HepG2 (cell line): Measurements from ENCODE around the gene EYA2. TPM values are rescaled to one million over a fixed set of nuclear protein-coding genes. Genes with fewer than 3 reads are reported as not detected.

Experiments
- AGO2 ChIP-seq: fragments of 200-400 bp; formaldehyde crosslinking; optimal IDR thresholded peaks from 2 replicates; pipeline ENCODE3; 2017; ENCODE audit warnings: mild to moderate bottlenecking, low read depth, low read length, moderate library complexity
- HDAC1 ChIP-seq: sonication (generic); formaldehyde crosslinking; IDR thresholded peaks from 2 replicates; pipeline ENCODE4 v1.5.1; 2020; ENCODE audit warnings: mild to moderate bottlenecking, missing genetic modification reagents
- RFXAP ChIP-seq: sonication (generic); formaldehyde crosslinking; IDR thresholded peaks from 2 replicates; pipeline ENCODE4 v1.4.0; 2020; ENCODE audit warnings: missing genetic modification reagents, borderline replicate concordance
- SNAI1 ChIP-seq: sonication (generic); formaldehyde crosslinking; IDR thresholded peaks from 2 replicates; pipeline ENCODE4 v1.5.0; 2020; ENCODE audit warnings: mild to moderate bottlenecking, missing genetic modification reagents, borderline replicate concordance
- SRSF9 ChIP-seq: fragments of 200-400 bp; formaldehyde crosslinking; IDR thresholded peaks from 2 replicates; pipeline ENCODE4 v1.6.1; 2018; ENCODE audit warnings: borderline replicate concordance, mild to moderate bottlenecking, low read depth, low read length; ENCODE audit not compliant: insufficient read depth, poor library complexity, severe bottlenecking
- ZBTB3 ChIP-seq: sonication (generic); formaldehyde crosslinking; IDR thresholded peaks from 2 replicates; pipeline ENCODE4 v1.4.0; 2020; ENCODE audit warnings: low read depth, mild to moderate bottlenecking, moderate library complexity, missing genetic modification reagents, borderline replicate concordance
- ZMAT3 ChIP-seq: sonication (generic); formaldehyde crosslinking; conservative IDR thresholded peaks from 2 replicates; pipeline ENCODE4 v1.7.0; 2021; ENCODE audit warnings: missing genetic modification reagents
- ZNF282 ChIP-seq: fragments of 450-650 bp; IDR thresholded peaks from 2 replicates; pipeline ENCODE4 v1.6.1; 2018; ENCODE audit not compliant: partially characterized antibody
- ZNF570 ChIP-seq: sonication (generic); formaldehyde crosslinking; IDR thresholded peaks from 2 replicates; pipeline ENCODE4 v1.4.0; 2020; ENCODE audit warnings: mild to moderate bottlenecking, missing genetic modification reagents, borderline replicate concordance
- ZNF619 ChIP-seq: sonication (generic); formaldehyde crosslinking; IDR thresholded peaks from 2 replicates; pipeline ENCODE4 v1.4.0; 2020; ENCODE audit warnings: mild to moderate bottlenecking, missing genetic modification reagents
- ZNF75D ChIP-seq: sonication (generic); formaldehyde crosslinking; IDR thresholded peaks from 2 replicates; pipeline ENCODE4 v1.8.1; 2023; ENCODE audit warnings: missing genetic modification reagents, mild to moderate bottlenecking, borderline replicate concordance
- ZNF788 ChIP-seq: sonication (generic); formaldehyde crosslinking; IDR thresholded peaks from 2 replicates; pipeline ENCODE4 v1.5.0; 2020; ENCODE audit warnings: mild to moderate bottlenecking, missing genetic modification reagents, borderline replicate concordance
- ZNF816 ChIP-seq: sonication (generic); formaldehyde crosslinking; IDR thresholded peaks from 2 replicates; pipeline ENCODE4 v1.8.0; 2022; ENCODE audit warnings: missing genetic modification reagents, mild to moderate bottlenecking, borderline replicate concordance
- polyA plus RNA-seq, 8 experiments: library from polyadenylated mRNA; depleted of rRNA in 3 of 8; stranded (reverse) in 7 of 8; unstranded in 1 of 8; fragments of >200 nt; fragmentation: Illumina TruSeq in 4 of 8; extraction: Trizol in 4 of 8; gene quantifications; 2 replicates each; pipeline versions ENCODE4 v1.2.1 to v1.2.3, GENCODE V29; 2011 to 2016; ENCODE audit warnings: low read depth in 4 of 8, missing spikeins in 1 of 8, mixed read lengths in 1 of 8; ENCODE audit not compliant: insufficient read depth in 1 of 8
- total RNA-seq, 5 experiments: library from RNA; depleted of rRNA; stranded (reverse); fragments of >200 nt; fragmentation: Illumina TruSeq; extraction: Trizol; gene quantifications; 2 replicates each; pipeline ENCODE4 v1.2.3, GENCODE V29; 2016; ENCODE audit warnings: low read depth in 1 of 5
- TF ChIP-seq, protein P1 (sequence below): IDR thresholded peaks from 2 replicates; pipeline ENCODE4 v1.6.1; 2018; ENCODE audit warnings: missing genetic modification reagents, mild to moderate bottlenecking, missing compliant biosample characterization
- TF ChIP-seq, protein P2 (sequence below): sonication (generic); formaldehyde crosslinking; IDR thresholded peaks from 2 replicates; pipeline ENCODE4 v1.8.1; 2023; ENCODE audit warnings: missing genetic modification reagents, mild to moderate bottlenecking, borderline replicate concordance
- TF ChIP-seq, protein P3 (sequence below): IDR thresholded peaks from 2 replicates; pipeline ENCODE4 v1.6.1; 2018; ENCODE audit warnings: missing genetic modification reagents
- TF ChIP-seq, protein P4 (sequence below): sonication (generic); formaldehyde crosslinking; IDR thresholded peaks from 2 replicates; pipeline ENCODE4 v1.4.0; 2020; ENCODE audit warnings: mild to moderate bottlenecking, missing genetic modification reagents
- TF ChIP-seq, protein P5 (sequence below): IDR thresholded peaks from 2 replicates; pipeline ENCODE4 v1.6.1; 2016; ENCODE audit warnings: missing genetic modification reagents, missing compliant biosample characterization
- TF ChIP-seq, protein P6 (sequence below): sonication (generic); formaldehyde crosslinking; conservative IDR thresholded peaks from 2 replicates; pipeline ENCODE4 v1.8.0; 2022; ENCODE audit warnings: mild to moderate bottlenecking, moderate library complexity, missing genetic modification reagents

EYA2 gene
- total and polyA plus RNA-seq, 2 of the 13 experiments (the other 11 are each of a cell fraction or from before 2014, with no cell fraction given) = not detected

DNA sequence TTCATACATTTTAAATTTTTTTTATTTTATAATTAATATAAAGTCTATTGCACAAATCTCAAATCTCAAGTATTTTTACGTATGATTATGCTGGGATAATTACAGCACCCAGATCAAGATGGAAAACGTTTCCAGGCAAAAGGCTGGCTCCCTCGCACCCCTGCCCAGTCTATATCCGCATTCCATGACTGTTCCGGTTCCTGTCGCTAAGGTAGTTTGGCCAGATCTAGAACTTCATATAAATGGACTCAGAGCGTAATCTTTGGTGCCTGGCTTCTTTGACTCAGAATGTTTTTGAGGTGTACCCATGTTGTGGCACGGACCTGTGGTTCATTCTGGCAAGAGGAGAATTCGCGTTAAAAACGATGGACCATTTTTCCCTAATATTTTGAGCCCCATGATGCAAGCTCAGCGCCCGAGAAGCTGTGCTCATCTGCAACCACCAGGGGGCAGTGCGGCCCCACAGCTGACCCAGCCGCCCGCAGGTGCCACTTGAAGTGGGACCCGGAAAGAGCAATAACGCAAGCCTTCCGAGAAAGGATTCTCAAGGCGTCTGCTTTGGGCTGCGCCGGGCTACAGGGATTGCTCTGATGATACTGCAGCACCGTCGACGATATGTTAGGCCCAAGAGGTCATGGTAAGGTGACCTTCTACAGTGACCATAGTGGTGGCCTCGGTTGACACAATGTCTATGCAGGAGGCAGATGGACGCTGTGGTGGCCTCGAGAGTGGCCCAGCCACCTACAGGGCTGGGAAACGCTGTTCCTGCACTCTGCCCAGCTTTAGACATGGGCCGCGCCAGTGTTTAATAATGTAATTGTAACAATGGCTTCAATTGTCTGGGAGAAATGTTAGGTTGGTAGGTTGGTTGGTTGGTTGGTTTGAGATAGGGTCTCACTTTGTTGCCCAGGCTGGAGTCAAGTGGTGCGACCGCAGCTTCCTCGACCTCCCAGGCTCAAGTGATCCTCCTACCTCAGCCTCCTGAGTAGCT, 301.7 kb downstream of the EYA2 start (continued):
- TF ChIP-seq ZNF570 (CRISPR knock-in tag) (no peak), ZNF619 (CRISPR knock-in tag) (no peak), ZNF75D (0 out of 2 replicates have a peak, but pooled peaks have one; percentile 12), ZBTB3 (CRISPR knock-in tag) (no peak), ZMAT3 (CRISPR knock-in tag) (0 out of 2 replicates have a peak, but pooled peaks have one; percentile 26), AGO2 (no peak), RFXAP (CRISPR knock-in tag) (peak; percentile 85; the same call in 1 of the 2 replicates), ZNF282 (no peak), SRSF9 (no peak), HDAC1 (CRISPR knock-in tag) (no peak), ZNF816 (CRISPR knock-in tag) (no peak), ZNF788 (no peak), SNAI1 (CRISPR knock-in tag) (no peak)
- TF ChIP-seq, protein P1, sequence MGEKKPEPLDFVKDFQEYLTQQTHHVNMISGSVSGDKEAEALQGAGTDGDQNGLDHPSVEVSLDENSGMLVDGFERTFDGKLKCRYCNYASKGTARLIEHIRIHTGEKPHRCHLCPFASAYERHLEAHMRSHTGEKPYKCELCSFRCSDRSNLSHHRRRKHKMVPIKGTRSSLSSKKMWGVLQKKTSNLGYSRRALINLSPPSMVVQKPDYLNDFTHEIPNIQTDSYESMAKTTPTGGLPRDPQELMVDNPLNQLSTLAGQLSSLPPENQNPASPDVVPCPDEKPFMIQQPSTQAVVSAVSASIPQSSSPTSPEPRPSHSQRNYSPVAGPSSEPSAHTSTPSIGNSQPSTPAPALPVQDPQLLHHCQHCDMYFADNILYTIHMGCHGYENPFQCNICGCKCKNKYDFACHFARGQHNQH (CRISPR knock-in tag) = peak; percentile 91; the same call in 1 of the 2 replicates
- TF ChIP-seq, protein P2, sequence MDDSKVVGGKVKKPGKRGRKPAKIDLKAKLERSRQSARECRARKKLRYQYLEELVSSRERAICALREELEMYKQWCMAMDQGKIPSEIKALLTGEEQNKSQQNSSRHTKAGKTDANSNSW = peak; percentile 48; the same call in 1 of the 2 replicates
- TF ChIP-seq, protein P3, sequence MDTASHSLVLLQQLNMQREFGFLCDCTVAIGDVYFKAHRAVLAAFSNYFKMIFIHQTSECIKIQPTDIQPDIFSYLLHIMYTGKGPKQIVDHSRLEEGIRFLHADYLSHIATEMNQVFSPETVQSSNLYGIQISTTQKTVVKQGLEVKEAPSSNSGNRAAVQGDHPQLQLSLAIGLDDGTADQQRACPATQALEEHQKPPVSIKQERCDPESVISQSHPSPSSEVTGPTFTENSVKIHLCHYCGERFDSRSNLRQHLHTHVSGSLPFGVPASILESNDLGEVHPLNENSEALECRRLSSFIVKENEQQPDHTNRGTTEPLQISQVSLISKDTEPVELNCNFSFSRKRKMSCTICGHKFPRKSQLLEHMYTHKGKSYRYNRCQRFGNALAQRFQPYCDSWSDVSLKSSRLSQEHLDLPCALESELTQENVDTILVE (CRISPR knock-in tag) = peak; percentile 67
- TF ChIP-seq, protein P4, sequence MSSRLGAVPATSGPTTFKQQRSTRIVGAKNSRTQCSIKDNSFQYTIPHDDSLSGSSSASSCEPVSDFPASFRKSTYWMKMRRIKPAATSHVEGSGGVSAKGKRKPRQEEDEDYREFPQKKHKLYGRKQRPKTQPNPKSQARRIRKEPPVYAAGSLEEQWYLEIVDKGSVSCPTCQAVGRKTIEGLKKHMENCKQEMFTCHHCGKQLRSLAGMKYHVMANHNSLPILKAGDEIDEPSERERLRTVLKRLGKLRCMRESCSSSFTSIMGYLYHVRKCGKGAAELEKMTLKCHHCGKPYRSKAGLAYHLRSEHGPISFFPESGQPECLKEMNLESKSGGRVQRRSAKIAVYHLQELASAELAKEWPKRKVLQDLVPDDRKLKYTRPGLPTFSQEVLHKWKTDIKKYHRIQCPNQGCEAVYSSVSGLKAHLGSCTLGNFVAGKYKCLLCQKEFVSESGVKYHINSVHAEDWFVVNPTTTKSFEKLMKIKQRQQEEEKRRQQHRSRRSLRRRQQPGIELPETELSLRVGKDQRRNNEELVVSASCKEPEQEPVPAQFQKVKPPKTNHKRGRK (CRISPR knock-in tag) = no peak
- TF ChIP-seq, protein P5, sequence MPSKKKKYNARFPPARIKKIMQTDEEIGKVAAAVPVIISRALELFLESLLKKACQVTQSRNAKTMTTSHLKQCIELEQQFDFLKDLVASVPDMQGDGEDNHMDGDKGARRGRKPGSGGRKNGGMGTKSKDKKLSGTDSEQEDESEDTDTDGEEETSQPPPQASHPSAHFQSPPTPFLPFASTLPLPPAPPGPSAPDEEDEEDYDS = peak; percentile 30; the same call in 1 of the 2 replicates
- TF ChIP-seq, protein P6, sequence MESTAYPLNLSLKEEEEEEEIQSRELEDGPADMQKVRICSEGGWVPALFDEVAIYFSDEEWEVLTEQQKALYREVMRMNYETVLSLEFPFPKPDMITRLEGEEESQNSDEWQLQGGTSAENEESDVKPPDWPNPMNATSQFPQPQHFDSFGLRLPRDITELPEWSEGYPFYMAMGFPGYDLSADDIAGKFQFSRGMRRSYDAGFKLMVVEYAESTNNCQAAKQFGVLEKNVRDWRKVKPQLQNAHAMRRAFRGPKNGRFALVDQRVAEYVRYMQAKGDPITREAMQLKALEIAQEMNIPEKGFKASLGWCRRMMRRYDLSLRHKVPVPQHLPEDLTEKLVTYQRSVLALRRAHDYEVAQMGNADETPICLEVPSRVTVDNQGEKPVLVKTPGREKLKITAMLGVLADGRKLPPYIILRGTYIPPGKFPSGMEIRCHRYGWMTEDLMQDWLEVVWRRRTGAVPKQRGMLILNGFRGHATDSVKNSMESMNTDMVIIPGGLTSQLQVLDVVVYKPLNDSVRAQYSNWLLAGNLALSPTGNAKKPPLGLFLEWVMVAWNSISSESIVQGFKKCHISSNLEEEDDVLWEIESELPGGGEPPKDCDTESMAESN = no peak; the same call in 1 of the 2 replicates
